HG02798 (cell line): Measurements from ENCODE around the gene DAB2IP.

Experiments used
- ATAC-seq: cut with Tn5 transposase; IDR thresholded peaks from one replicate; pipeline ENCODE4 v1.9.1; 2021; ENCODE audit warnings: mild to moderate bottlenecking; ENCODE audit not compliant: unreplicated experiment, poor library complexity

The DAB2IP gene

GRCh38 chr9:121698627-121699570 is 47.5 kb downstream of the DAB2IP start:
- ATAC-seq: peak; percentile 54

GRCh38 chr9:121699571-121700164 is 48.2 kb downstream of the DAB2IP start:
- ATAC-seq: peak; percentile 17

- no peak for ATAC-seq
Observed at GRCh38 chr9:121700165-121700831, 48.9 kb downstream of the DAB2IP start.

- no peak for ATAC-seq
Observed at GRCh38 chr9:121700832-121701419, 49.5 kb downstream of the DAB2IP start.

GRCh38 chr9:121701736-121702261 is 50.4 kb downstream of the DAB2IP start:
- ATAC-seq: no peak

GRCh38 chr9:121703014-121703734 is 51.7 kb downstream of the DAB2IP start:
- ATAC-seq: no peak

GRCh38 chr9:121704281-121704680 is 52.8 kb downstream of the DAB2IP start:
- no peak for ATAC-seq

- ATAC-seq: no peak
Observed at GRCh38 chr9:121706149-121706750, 54.8 kb downstream of the DAB2IP start.

GRCh38 chr9:121707477-121708424 is 56.3 kb downstream of the DAB2IP start:
- ATAC-seq: peak; percentile 92

- no peak for ATAC-seq
Observed at GRCh38 chr9:121708768-121709488, 57.5 kb downstream of the DAB2IP start.

- ATAC-seq: no peak
Observed at GRCh38 chr9:121709798-121710197, 58.4 kb downstream of the DAB2IP start.

- no peak for ATAC-seq
Observed at GRCh38 chr9:121711281-121711680, 59.8 kb downstream of the DAB2IP start.

GRCh38 chr9:121711797-121712196 is 60.4 kb downstream of the DAB2IP start:
- no peak for ATAC-seq

- no peak for ATAC-seq
Observed at GRCh38 chr9:121713400-121714070, 62.1 kb downstream of the DAB2IP start.

- no peak for ATAC-seq
Observed at GRCh38 chr9:121714075-121714705, 62.8 kb downstream of the DAB2IP start.

- no peak for ATAC-seq
Observed at GRCh38 chr9:121714873-121715272, 63.4 kb downstream of the DAB2IP start.
